MM.1S (cell line): ENCODE measurements around the gene DLGAP1.

ENCODE experiments used
- DNase-seq: peaks from one replicate; pipeline ENCODE4 v3.0.0-alpha.2; 2015
- H2AFZ ChIP-seq: fragments of 300-600 bp; sonication (generic); 2 replicates; pipeline ENCODE4 v1.6.0; 2016; ENCODE audit warnings: antibody characterized with exemption, low read length
- H3F3A ChIP-seq: fragments of 300-600 bp; sonication (generic); 2 replicates; pipeline ENCODE4 v1.6.1; 2016; ENCODE audit warnings: mild to moderate bottlenecking, antibody characterized with exemption, low read length, moderate library complexity, mixed read lengths; ENCODE audit not compliant: insufficient read depth
- H3K27ac ChIP-seq: fragments of 300-600 bp; sonication (generic); 2 replicates; pipeline ENCODE4 v1.5.1; 2016; ENCODE audit warnings: mild to moderate bottlenecking, low read length
- H3K27me3 ChIP-seq: fragments of 300-600 bp; sonication (generic); replicated peaks from 2 replicates; pipeline ENCODE4 v1.6.0; 2016; ENCODE audit warnings: low read length; ENCODE audit not compliant: insufficient read depth
- H3K36me3 ChIP-seq: fragments of 300-600 bp; sonication (generic); replicated peaks from 2 replicates; pipeline ENCODE4 v1.6.1; 2016; ENCODE audit warnings: mild to moderate bottlenecking, low read length, mixed read lengths; ENCODE audit not compliant: insufficient read depth
- H3K4me1 ChIP-seq: fragments of 300-600 bp; sonication (generic); 2 replicates; pipeline ENCODE4 v1.6.1; 2016; ENCODE audit warnings: low read length, mixed read lengths
- H3K4me2 ChIP-seq: fragments of 300-600 bp; sonication (generic); 2 replicates; pipeline ENCODE4 v1.6.0; 2016; ENCODE audit warnings: low read depth, low read length
- H3K4me3 ChIP-seq: fragments of 300-600 bp; sonication (generic); 2 replicates; pipeline ENCODE4 v1.5.1; 2016; ENCODE audit warnings: low read length, mixed read lengths
- H3K79me2 ChIP-seq: fragments of 300-600 bp; sonication (generic); 2 replicates; pipeline ENCODE4 v1.6.1; 2016; ENCODE audit warnings: mixed run types, low read length, mixed read lengths
- H3K9ac ChIP-seq: fragments of 300-600 bp; sonication (generic); 2 replicates; pipeline ENCODE4 v1.6.1; 2016; ENCODE audit warnings: low read length, mixed read lengths
- H3K9me2 ChIP-seq: fragments of 300-600 bp; sonication (generic); replicated peaks from 2 replicates; pipeline ENCODE4 v1.6.1; 2016; ENCODE audit warnings: mild to moderate bottlenecking, low read length, mixed read lengths; ENCODE audit not compliant: insufficient read depth
- H3K9me3 ChIP-seq: fragments of 300-600 bp; sonication (generic); replicated peaks from 2 replicates; pipeline ENCODE4 v1.6.1; 2016; ENCODE audit warnings: mild to moderate bottlenecking, low read length, mixed read lengths; ENCODE audit not compliant: insufficient read depth
- H4K20me1 ChIP-seq: fragments of 300-600 bp; sonication (generic); 2 replicates; pipeline ENCODE4 v1.6.1; 2016; ENCODE audit warnings: mild to moderate bottlenecking, low read length, moderate library complexity, mixed read lengths; ENCODE audit not compliant: insufficient read depth
- EZH2 ChIP-seq: fragments of 300-600 bp; sonication (generic); optimal IDR thresholded peaks from 2 replicates; pipeline ENCODE3; 2017; ENCODE audit warnings: low read depth, mild to moderate bottlenecking, antibody characterized with exemption, low read length, mixed read lengths
- EZH2phosphoT487 ChIP-seq: fragments of 300-600 bp; sonication (generic); IDR thresholded peaks from 2 replicates; pipeline ENCODE4 v1.6.1; 2018; ENCODE audit warnings: antibody characterized with exemption, low read length
- TF ChIP-seq, protein P1 (sequence below): fragments of 300-600 bp; sonication (generic); IDR thresholded peaks from 2 replicates; pipeline ENCODE4 v1.5.1; 2016; ENCODE audit warnings: antibody characterized with exemption, low read length, mixed read lengths

Gene DLGAP1

DNA sequence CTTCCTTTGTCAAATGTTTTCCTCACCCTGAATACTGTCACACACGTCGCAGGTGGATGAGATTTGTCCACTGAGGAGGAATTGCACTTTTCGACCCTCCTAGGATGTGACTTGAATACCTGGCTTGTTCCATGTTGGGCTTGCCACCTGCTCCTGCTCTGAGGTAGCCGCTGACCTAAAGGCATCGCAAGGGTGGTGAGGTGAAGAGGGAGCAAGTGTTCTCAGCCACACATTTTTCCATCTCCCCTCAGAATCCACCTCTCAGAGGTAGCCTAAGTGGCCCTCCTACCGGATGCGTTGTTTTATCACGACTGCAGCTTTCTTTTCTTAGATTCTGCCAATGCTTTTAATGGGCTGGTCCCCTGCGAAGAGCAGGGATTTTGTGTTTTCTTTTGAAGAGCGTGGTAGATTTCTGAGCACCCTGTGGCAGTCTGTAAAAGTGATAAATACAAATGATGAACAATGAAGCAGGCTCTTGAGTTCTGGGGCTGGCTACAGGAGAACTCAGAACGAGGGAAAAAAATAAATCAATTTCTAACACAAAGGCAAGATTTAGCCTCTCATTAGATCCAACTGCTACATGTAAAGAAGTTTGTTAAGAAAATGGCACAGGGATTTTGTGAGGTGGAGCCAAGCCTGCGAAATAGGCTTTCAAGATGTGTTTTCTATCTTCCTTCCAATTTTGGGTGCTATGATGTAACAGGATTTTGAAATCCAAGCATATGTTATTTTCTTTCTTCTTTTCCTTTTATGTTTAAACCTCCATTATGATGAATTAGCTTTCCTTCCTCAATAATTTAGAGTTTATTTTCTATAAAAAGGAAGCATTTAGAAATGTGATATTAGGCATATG, 618.4 kb downstream of the DLGAP1 start:
- Histone ChIP-seq H3K4me1 (no peaks in the 10 kb centered on the region), H3K79me2 (no peaks in the 10 kb centered on the region), H3K9ac (no peak overlapping the region), H3K9me2 (no peaks in the 10 kb centered on the region), H3K27me3 (no peaks in the 10 kb centered on the region), H2AFZ (no peak overlapping the region), H3K4me2 (no peak overlapping the region), H3K27ac (no peak overlapping the region), H3K4me3 (no peak overlapping the region), H3K9me3 (no peaks in the 10 kb centered on the region), H4K20me1 (no peaks in the 10 kb centered on the region), H3K36me3 (no peaks in the 10 kb centered on the region), H3F3A (no peaks in the 10 kb centered on the region)
- TF ChIP-seq EZH2 (no peak), EZH2phosphoT487 (no peak)
- TF ChIP-seq, protein P1, sequence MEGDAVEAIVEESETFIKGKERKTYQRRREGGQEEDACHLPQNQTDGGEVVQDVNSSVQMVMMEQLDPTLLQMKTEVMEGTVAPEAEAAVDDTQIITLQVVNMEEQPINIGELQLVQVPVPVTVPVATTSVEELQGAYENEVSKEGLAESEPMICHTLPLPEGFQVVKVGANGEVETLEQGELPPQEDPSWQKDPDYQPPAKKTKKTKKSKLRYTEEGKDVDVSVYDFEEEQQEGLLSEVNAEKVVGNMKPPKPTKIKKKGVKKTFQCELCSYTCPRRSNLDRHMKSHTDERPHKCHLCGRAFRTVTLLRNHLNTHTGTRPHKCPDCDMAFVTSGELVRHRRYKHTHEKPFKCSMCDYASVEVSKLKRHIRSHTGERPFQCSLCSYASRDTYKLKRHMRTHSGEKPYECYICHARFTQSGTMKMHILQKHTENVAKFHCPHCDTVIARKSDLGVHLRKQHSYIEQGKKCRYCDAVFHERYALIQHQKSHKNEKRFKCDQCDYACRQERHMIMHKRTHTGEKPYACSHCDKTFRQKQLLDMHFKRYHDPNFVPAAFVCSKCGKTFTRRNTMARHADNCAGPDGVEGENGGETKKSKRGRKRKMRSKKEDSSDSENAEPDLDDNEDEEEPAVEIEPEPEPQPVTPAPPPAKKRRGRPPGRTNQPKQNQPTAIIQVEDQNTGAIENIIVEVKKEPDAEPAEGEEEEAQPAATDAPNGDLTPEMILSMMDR, result no peak
- no peak for DNase-seq

- no peak for DNase-seq
- H3K27me3 ChIP-seq, result no peaks in the 10 kb centered on the region
- no peaks in the 10 kb centered on the region for H3K4me1 ChIP-seq
- no peaks in the 10 kb centered on the region for H3K79me2 ChIP-seq
- H3K9me3 ChIP-seq, result no peaks in the 10 kb centered on the region
- no peak overlapping the region for H3K27ac ChIP-seq
- TF ChIP-seq EZH2 (no peak), EZH2phosphoT487 (no peak)
- TF ChIP-seq, protein P1, result no peak
- H3K4me2 ChIP-seq, result no peak overlapping the region
- no peak overlapping the region for H2AFZ ChIP-seq
- no peak overlapping the region for H3K4me3 ChIP-seq
- H3F3A ChIP-seq, result no peaks in the 10 kb centered on the region
- H4K20me1 ChIP-seq, result no peaks in the 10 kb centered on the region
- H3K36me3 ChIP-seq, result no peaks in the 10 kb centered on the region
- no peak overlapping the region for H3K9ac ChIP-seq
- no peaks in the 10 kb centered on the region for H3K9me2 ChIP-seq
Measured at GRCh38 chr18:3832025-3832638, 623.0 kb downstream of the DLGAP1 start.

- TF ChIP-seq EZH2phosphoT487 (no peak), EZH2 (no peak)
- TF ChIP-seq, protein P1, result no peak
- no peaks in the 10 kb centered on the region for H3K4me1 ChIP-seq
- no peaks in the 10 kb centered on the region for H3K9me2 ChIP-seq
- H3K9ac ChIP-seq, result no peak overlapping the region
- H4K20me1 ChIP-seq, result no peaks in the 10 kb centered on the region
- DNase-seq, result no peak
- H3K4me2 ChIP-seq, result no peak overlapping the region
- H3K79me2 ChIP-seq, result no peaks in the 10 kb centered on the region
- H3K9me3 ChIP-seq, result no peaks in the 10 kb centered on the region
- H3K36me3 ChIP-seq, result no peaks in the 10 kb centered on the region
- H3K27me3 ChIP-seq, result no peaks in the 10 kb centered on the region
- no peaks in the 10 kb centered on the region for H3F3A ChIP-seq
- no peak overlapping the region for H2AFZ ChIP-seq
- no peak overlapping the region for H3K27ac ChIP-seq
- H3K4me3 ChIP-seq, result no peak overlapping the region
Measured at GRCh38 chr18:3830604-3831003, 624.5 kb downstream of the DLGAP1 start.
